Embryonic facial prominence (tissue), 1 donor: ENCODE measurements around the gene ANGEL1.

ENCODE experiments used
- DNase-seq: peaks from one replicate; pipeline ENCODE4 v3.0.0-alpha.2; 2016; ENCODE audit errors: extremely low spot score

ANGEL1 gene

GRCh38 chr14:76820700-76821099 lies 8.0 kb upstream of the ANGEL1 start:
- no peak for DNase-seq

- no peak for DNase-seq
Measured at GRCh38 chr14:76814726-76815645, 2.3 kb upstream of the ANGEL1 start.

GRCh38 chr14:76812093-76812421 lies 625 bp downstream of the ANGEL1 start:
- no peak for DNase-seq

- peak; percentile 31 for DNase-seq
Measured at GRCh38 chr14:76811561-76811960, 1.1 kb downstream of the ANGEL1 start.

- no peak for DNase-seq
Measured at GRCh38 chr14:76810953-76811400, 1.7 kb downstream of the ANGEL1 start.

GRCh38 chr14:76810525-76810924 lies 2.2 kb downstream of the ANGEL1 start:
- DNase-seq, result no peak

- no peak for DNase-seq
Measured at GRCh38 chr14:76808990-76809389, 3.7 kb downstream of the ANGEL1 start.

- DNase-seq, result no peak
Measured at GRCh38 chr14:76808011-76808410, 4.7 kb downstream of the ANGEL1 start.

GRCh38 chr14:76806446-76806845 lies 6.2 kb downstream of the ANGEL1 start:
- DNase-seq, result no peak

GRCh38 chr14:76793956-76794355 lies 18.7 kb downstream of the ANGEL1 start:
- DNase-seq, result no peak

- DNase-seq, result no peak
Measured at GRCh38 chr14:76793324-76793723, 19.4 kb downstream of the ANGEL1 start.

GRCh38 chr14:76792422-76792821 lies 20.3 kb downstream of the ANGEL1 start:
- no peak for DNase-seq

- DNase-seq, result no peak
Measured at GRCh38 chr14:76786601-76787000, 26.1 kb downstream of the ANGEL1 start.

- no peak for DNase-seq
Measured at GRCh38 chr14:76784881-76785280, 27.8 kb downstream of the ANGEL1 start.

- no peak for DNase-seq
Measured at GRCh38 chr14:76784266-76784874, 28.3 kb downstream of the ANGEL1 start.

- DNase-seq, result no peak
Measured at GRCh38 chr14:76782885-76783566, 29.7 kb downstream of the ANGEL1 start.

GRCh38 chr14:76782115-76782884 lies 30.4 kb downstream of the ANGEL1 start:
- DNase-seq, result no peak

- no peak for DNase-seq
Measured at GRCh38 chr14:76781648-76782051, 31.0 kb downstream of the ANGEL1 start.

GRCh38 chr14:76780875-76781647 lies 31.6 kb downstream of the ANGEL1 start:
- no peak for DNase-seq

GRCh38 chr14:76780360-76780759 lies 32.3 kb downstream of the ANGEL1 start:
- DNase-seq, result no peak

GRCh38 chr14:76780058-76780345 lies 32.7 kb downstream of the ANGEL1 start:
- no peak for DNase-seq
